ENCODE data around the gene IGHMBP2. TPM values are rescaled to one million over a fixed set of nuclear protein-coding genes. Genes with fewer than 3 reads are reported as not detected.

Gene IGHMBP2
- total and polyA plus RNA-seq, 9 of the 15 experiments (the other 6 are each of a cell fraction or from before 2014, with no cell fraction given): 1.6 to 24.8 (median 14.5) TPM

GRCh38 chr11:68903288-68904247 is at the start of gene IGHMBP2, which contains the start of gene MRPL21 (continued):
- TF ChIP-seq, protein P1, sequence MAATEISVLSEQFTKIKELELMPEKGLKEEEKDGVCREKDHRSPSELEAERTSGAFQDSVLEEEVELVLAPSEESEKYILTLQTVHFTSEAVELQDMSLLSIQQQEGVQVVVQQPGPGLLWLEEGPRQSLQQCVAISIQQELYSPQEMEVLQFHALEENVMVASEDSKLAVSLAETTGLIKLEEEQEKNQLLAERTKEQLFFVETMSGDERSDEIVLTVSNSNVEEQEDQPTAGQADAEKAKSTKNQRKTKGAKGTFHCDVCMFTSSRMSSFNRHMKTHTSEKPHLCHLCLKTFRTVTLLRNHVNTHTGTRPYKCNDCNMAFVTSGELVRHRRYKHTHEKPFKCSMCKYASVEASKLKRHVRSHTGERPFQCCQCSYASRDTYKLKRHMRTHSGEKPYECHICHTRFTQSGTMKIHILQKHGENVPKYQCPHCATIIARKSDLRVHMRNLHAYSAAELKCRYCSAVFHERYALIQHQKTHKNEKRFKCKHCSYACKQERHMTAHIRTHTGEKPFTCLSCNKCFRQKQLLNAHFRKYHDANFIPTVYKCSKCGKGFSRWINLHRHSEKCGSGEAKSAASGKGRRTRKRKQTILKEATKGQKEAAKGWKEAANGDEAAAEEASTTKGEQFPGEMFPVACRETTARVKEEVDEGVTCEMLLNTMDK (IDR thresholded peaks at IDR 0.05; ENCODE audit: borderline replicate concordance, insufficient read depth, low read depth, low read length, poor library complexity, severe bottlenecking): no peak
- 0 out of 2 replicates have a peak, but pooled peaks have one; percentile 38 for TF ChIP-seq CHCHD3 (CRISPR knock-in tag; IDR thresholded peaks at IDR 0.05)
- no peak for TF ChIP-seq THRAP3 (IDR thresholded peaks at IDR 0.05; ENCODE audit: borderline replicate concordance)
- TF ChIP-seq ZC3H4 (CRISPR knock-in tag; IDR thresholded peaks at IDR 0.05; ENCODE audit: borderline replicate concordance): no peak
- peak; percentile 85; the same call in 1 of the 2 replicates for TF ChIP-seq ZNF165 (CRISPR knock-in tag; IDR thresholded peaks at IDR 0.05; ENCODE audit: borderline replicate concordance)
- no peak for TF ChIP-seq POLR3G (IDR thresholded peaks at IDR 0.05; ENCODE audit: extremely low read depth, insufficient read length, insufficient replicate concordance)
- no peak for TF ChIP-seq ID3 (CRISPR knock-in tag; IDR thresholded peaks at IDR 0.05)
- peak; percentile 90 for TF ChIP-seq ID3 (tag; IDR thresholded peaks at IDR 0.05)
- TF ChIP-seq ZNF212 (CRISPR knock-in tag; IDR thresholded peaks at IDR 0.05): no peak; the same call in 1 of the 2 replicates
- TF ChIP-seq KLF6 (CRISPR knock-in tag; IDR thresholded peaks at IDR 0.05; ENCODE audit: borderline replicate concordance): peak; percentile 39; the same call in 1 of the 2 replicates
- TF ChIP-seq, protein P2, sequence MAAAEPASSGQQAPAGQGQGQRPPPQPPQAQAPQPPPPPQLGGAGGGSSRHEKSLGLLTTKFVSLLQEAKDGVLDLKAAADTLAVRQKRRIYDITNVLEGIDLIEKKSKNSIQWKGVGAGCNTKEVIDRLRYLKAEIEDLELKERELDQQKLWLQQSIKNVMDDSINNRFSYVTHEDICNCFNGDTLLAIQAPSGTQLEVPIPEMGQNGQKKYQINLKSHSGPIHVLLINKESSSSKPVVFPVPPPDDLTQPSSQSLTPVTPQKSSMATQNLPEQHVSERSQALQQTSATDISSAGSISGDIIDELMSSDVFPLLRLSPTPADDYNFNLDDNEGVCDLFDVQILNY (CRISPR knock-in tag; IDR thresholded peaks at IDR 0.05): 0 out of 2 replicates have a peak, but pooled peaks have one; percentile 24
- 0 out of 2 replicates have a peak, but pooled peaks have one; percentile 60 for TF ChIP-seq ZNF282 (CRISPR knock-in tag; IDR thresholded peaks at IDR 0.05)
- TF ChIP-seq KHSRP (IDR thresholded peaks at IDR 0.05): peak; percentile 64; the same call in 1 of the 2 replicates
- TF ChIP-seq ZBTB1 (CRISPR knock-in tag; IDR thresholded peaks at IDR 0.05; ENCODE audit: borderline replicate concordance, low read depth): peak; percentile 67; the same call in 1 of the 2 replicates
- TF ChIP-seq BRD9 (IDR thresholded peaks at IDR 0.05; ENCODE audit: low read depth, partially characterized antibody): peak; percentile 59
- TF ChIP-seq KLF10 (CRISPR knock-in tag; IDR thresholded peaks at IDR 0.05): no peak
- peak; percentile 51; the same call in 1 of the 2 replicates for TF ChIP-seq GATAD2B (IDR thresholded peaks at IDR 0.05; ENCODE audit: borderline replicate concordance)
- TF ChIP-seq SIN3A (IDR thresholded peaks at IDR 0.05; ENCODE audit: borderline replicate concordance in 2 of 2, control insufficient read depth in 1 of 2, low read depth in 2 of 2, low read length in 2 of 2): peak; percentile 69 to 89; a peak in 3 of 4 replicates
- no peak for TF ChIP-seq ZNF280A (IDR thresholded peaks at IDR 0.05; ENCODE audit: low read depth, partially characterized antibody)
- TF ChIP-seq MTA2 (IDR thresholded peaks at IDR 0.05; ENCODE audit: low read depth): no peak
- peak; percentile 69; the same call in 1 of the 2 replicates for TF ChIP-seq OTX1 (CRISPR knock-in tag; IDR thresholded peaks at IDR 0.05)
- peak; percentile 87 for TF ChIP-seq SMAD3 (CRISPR knock-in tag; conservative IDR thresholded peaks at IDR 0.05)
- no peak for TF ChIP-seq MCM5 (IDR thresholded peaks at IDR 0.05; ENCODE audit: low read depth)
